Endothelial cell of umbilical vein (primary cell): ENCODE data around the gene DEXI.

Experiments
- CTCF ChIP-seq, 2 donors: IDR thresholded peaks; 1 replicate in 1 of 2; 2 replicates in 1 of 2; pipeline ENCODE4 v1.5.1; 2011; ENCODE audit warnings: low read length in 2 of 2, mild to moderate bottlenecking in 2 of 2, moderate library complexity in 2 of 2, control low read depth in 1 of 2, inconsistent platforms in 1 of 2, low read depth in 1 of 2; ENCODE audit not compliant: insufficient read depth in 1 of 2; ENCODE audit errors: extremely low read depth in 1 of 2
- EZH2 ChIP-seq: IDR thresholded peaks from 2 replicates; pipeline ENCODE4 v1.6.1; 2012; ENCODE audit warnings: borderline replicate concordance, low read depth, mild to moderate bottlenecking, moderate library complexity, low read length, inconsistent platforms; ENCODE audit not compliant: severe bottlenecking
- FOS ChIP-seq: IDR thresholded peaks from 2 replicates; pipeline ENCODE4 v1.6.1; 2011; ENCODE audit warnings: mild to moderate bottlenecking, low read length, moderate library complexity, borderline replicate concordance; ENCODE audit not compliant: insufficient read depth
- JUN ChIP-seq: IDR thresholded peaks from 2 replicates; pipeline ENCODE4 v1.6.1; 2011; ENCODE audit warnings: borderline replicate concordance, low read depth; ENCODE audit not compliant: insufficient read length, insufficient read depth
- MAX ChIP-seq: IDR thresholded peaks from 2 replicates; pipeline ENCODE4 v1.6.1; 2011; ENCODE audit not compliant: insufficient read depth, insufficient read length
- MYC ChIP-seq: IDR thresholded peaks from one replicate; pipeline ENCODE4 v1.6.1; 2011; ENCODE audit warnings: mild to moderate bottlenecking, low read depth, low read length
- POLR2A ChIP-seq: IDR thresholded peaks from 2 replicates; pipeline ENCODE4 v1.6.1; 2012; ENCODE audit warnings: low read depth, mild to moderate bottlenecking, control low read depth, low read length
- POLR2AphosphoS5 ChIP-seq: IDR thresholded peaks from 2 replicates; pipeline ENCODE4 v1.6.1; 2012; ENCODE audit warnings: low read depth, mild to moderate bottlenecking, control low read depth, low read length, moderate library complexity; ENCODE audit not compliant: insufficient read depth

- TF ChIP-seq CTCF (IDR thresholded peaks at IDR 0.05; ENCODE audit: extremely low read depth in 1 of 2, insufficient read depth in 1 of 2, low read depth in 1 of 2, low read length in 2 of 2) (no peak), MAX (no peak), JUN (no peak), POLR2AphosphoS5 (no peak), POLR2A (no peak), EZH2 (no peak), MYC (no peak), FOS (no peak)
These were observed 15.4 kb downstream of the DEXI start for GRCh38 chr16:10926867-10927266.
